Measurements from ENCODE around the gene RAB20. TPM values are rescaled to one million over a fixed set of nuclear protein-coding genes. Genes with fewer than 3 reads are reported as not detected.

The RAB20 gene
- total and polyA plus RNA-seq, 10 donors = 19.1 to 96.4 (median 52.8) TPM

- H3K4me1 ChIP-seq = peaks cover 0 to 80% (median 51%) of the 10 kb centered on the region in 6 donors
- H3K9me3 ChIP-seq = peaks cover 0 to 6% (median 0%) of the 10 kb centered on the region in 8 donors
- DNase-seq = no peak
- H3K27me3 ChIP-seq (replicated peaks in 1 of 7) = no peaks in the 10 kb centered on the region
- intact Hi-C loops (cut with DNase I; ENCODE audit: low total_unique reads) = no loop called here
- H3K36me3 ChIP-seq = peaks cover 0 to 34% (median 4%) of the 10 kb centered on the region in 6 donors
- peak overlapping the region; percentile 54 to 96 (median 94) for H3K27ac ChIP-seq
- WGBS, 5 donors = 2 to 4% (median 3%) methylated on average over 15 to 29 of the region's 29 CpGs
- TF ChIP-seq POLR2AphosphoS5 (IDR thresholded peaks at IDR 0.05) = peak in 1 of 3 donors; percentile 44
- TF ChIP-seq POLR2A (IDR thresholded peaks at IDR 0.05) = no peak
- no peak for TF ChIP-seq CTCF (IDR thresholded peaks at IDR 0.05 in 8 of 11, conservative IDR thresholded peaks at IDR 0.05 in 3 of 11)
- H3K4me3 ChIP-seq = peak overlapping the region; percentile 33 to 92 (median 86)
These were observed 750 bp downstream of the RAB20 start for GRCh38 chr13:110560601-110561343.

GRCh38 chr13:110559986-110560385, 1.5 kb downstream of the RAB20 start:
- 63 to 88% (median 77%) methylated on average over 6 of the region's 6 CpGs for WGBS, 5 donors
- Histone ChIP-seq H3K27ac (peak overlapping the region; percentile 54 to 96 (median 94)), H3K4me3 (peak overlapping the region; percentile 8 to 92 (median 86)), H3K9me3 (peaks cover 0 to 6% (median 0%) of the 10 kb centered on the region in 8 donors), H3K27me3 (replicated peaks in 1 of 7) (no peaks in the 10 kb centered on the region), H3K36me3 (peaks cover 0 to 39% (median 4%) of the 10 kb centered on the region in 6 donors), H3K4me1 (peaks cover 0 to 87% (median 59%) of the 10 kb centered on the region in 6 donors)
- intact Hi-C loops (cut with DNase I; ENCODE audit: low total_unique reads) = no loop called here
- no peak for TF ChIP-seq POLR2AphosphoS5 (IDR thresholded peaks at IDR 0.05)
- TF ChIP-seq POLR2A (IDR thresholded peaks at IDR 0.05) = no peak
- no peak for TF ChIP-seq CTCF (IDR thresholded peaks at IDR 0.05 in 8 of 11, conservative IDR thresholded peaks at IDR 0.05 in 3 of 11)
- DNase-seq = no peak

GRCh38 chr13:110559429-110559943, 2.0 kb downstream of the RAB20 start:
- Histone ChIP-seq H3K4me1 (peaks cover 0 to 92% (median 62%) of the 10 kb centered on the region in 6 donors), H3K27ac (peak overlapping the region; percentile 54 to 96 (median 94)), H3K27me3 (replicated peaks in 1 of 7) (no peaks in the 10 kb centered on the region), H3K36me3 (peaks cover 0 to 34% (median 4%) of the 10 kb centered on the region in 6 donors), H3K9me3 (peaks cover 0 to 6% (median 0%) of the 10 kb centered on the region in 8 donors), H3K4me3 (peak overlapping the region; percentile 8 to 92 (median 86))
- DNase-seq = peak; percentile 76
- intact Hi-C loops (cut with DNase I; ENCODE audit: low total_unique reads) = no loop called here
- WGBS, 5 donors = 50 to 72% (median 65%) methylated on average over 14 to 15 of the region's 15 CpGs
- TF ChIP-seq CTCF (IDR thresholded peaks at IDR 0.05 in 8 of 11, conservative IDR thresholded peaks at IDR 0.05 in 3 of 11) (no peak), POLR2AphosphoS5 (IDR thresholded peaks at IDR 0.05) (peak in 2 of 3 donors; percentile 72 to 80)

Data from spleen (tissue), 11 donors.